GM18502 (cell line): Measurements from ENCODE around the gene ROPN1L.

Experiments
- ATAC-seq: cut with Tn5 transposase; IDR thresholded peaks from one replicate; pipeline ENCODE4 v1.9.1; 2021; ENCODE audit warnings: mild to moderate bottlenecking; ENCODE audit not compliant: unreplicated experiment, poor library complexity

Gene ROPN1L

DNA sequence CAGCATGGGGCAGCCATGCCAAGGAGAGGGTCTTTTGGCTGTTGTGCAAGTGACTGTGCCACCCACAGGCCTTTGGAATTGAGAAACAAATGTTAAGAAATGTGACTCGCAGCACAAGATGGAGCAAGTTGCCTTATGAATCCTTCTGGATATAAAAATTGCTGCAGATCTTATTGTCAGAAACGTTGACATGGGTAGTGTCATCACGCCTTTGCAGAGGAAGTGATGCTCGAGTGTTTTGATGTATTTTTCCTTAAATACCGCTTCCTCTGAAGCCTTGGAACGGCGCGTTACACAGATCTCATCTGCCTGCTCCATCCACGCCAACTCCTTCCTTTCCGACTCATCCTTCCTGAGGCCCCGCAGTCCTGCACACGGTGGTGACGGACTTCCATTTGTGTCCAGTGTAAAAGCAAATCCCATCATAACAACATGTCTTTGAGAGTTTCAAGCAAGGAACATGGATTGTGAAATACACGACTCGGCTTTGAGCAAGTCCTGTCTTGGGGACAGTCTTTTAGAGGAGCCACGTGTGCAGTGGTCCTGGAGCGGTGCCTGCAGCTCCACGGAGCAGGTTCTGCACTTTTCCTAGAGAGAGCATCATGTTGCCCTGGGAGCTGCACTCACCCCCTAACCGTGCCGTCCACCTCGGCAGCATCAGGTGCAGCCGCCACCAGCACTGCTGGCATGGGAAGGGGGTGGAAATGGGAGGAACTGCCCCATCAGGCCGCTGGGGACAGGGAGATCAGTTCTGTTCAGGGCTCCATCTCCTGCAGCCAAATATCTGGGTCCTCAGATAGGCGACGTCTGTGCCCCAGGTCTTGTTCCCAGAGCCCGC lies 15.1 kb downstream of the ROPN1L start:
- ATAC-seq: no peak

DNA sequence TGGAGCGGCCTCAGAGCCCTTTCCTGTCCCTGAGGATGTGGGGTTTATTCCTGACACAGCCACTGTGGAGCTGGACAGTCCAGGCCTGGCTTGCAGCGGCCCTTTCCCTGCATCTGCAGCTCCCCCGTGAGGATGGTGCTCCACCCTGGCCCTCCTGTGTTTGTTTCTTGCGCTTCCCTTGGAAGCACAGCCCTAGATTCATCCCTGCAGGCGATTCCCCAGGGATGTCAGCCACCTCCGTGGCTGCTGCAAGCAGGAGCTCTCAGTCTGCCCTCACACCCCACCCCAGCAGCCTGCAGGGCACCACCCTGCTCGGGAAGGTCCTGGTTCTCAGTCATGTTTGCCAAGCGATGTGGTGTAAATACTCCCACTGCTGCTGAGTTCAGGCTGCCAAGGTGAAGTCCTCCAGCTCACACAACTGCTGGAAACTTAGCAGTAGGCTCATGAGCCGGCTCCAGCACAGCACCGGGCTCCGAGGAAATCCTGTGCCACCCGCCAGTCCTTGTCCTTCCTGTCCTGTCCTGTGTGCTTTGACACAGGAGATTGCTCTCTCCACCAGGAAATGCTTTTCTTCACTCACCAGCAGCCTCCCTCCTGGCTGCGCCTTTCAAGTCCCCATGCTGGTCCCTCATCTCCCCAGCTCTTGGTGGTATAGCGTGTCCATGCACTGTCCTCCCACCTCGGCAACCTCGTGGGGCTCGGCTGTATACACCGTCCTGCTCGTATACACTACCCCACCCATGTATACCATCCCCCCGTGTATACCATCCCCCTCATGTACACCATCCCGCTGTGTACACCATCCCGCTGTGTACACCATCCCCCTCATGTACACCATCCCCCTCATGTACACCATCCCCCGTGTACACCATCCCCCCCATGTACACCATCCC lies 16.2 kb downstream of the ROPN1L start:
- ATAC-seq: no peak

DNA sequence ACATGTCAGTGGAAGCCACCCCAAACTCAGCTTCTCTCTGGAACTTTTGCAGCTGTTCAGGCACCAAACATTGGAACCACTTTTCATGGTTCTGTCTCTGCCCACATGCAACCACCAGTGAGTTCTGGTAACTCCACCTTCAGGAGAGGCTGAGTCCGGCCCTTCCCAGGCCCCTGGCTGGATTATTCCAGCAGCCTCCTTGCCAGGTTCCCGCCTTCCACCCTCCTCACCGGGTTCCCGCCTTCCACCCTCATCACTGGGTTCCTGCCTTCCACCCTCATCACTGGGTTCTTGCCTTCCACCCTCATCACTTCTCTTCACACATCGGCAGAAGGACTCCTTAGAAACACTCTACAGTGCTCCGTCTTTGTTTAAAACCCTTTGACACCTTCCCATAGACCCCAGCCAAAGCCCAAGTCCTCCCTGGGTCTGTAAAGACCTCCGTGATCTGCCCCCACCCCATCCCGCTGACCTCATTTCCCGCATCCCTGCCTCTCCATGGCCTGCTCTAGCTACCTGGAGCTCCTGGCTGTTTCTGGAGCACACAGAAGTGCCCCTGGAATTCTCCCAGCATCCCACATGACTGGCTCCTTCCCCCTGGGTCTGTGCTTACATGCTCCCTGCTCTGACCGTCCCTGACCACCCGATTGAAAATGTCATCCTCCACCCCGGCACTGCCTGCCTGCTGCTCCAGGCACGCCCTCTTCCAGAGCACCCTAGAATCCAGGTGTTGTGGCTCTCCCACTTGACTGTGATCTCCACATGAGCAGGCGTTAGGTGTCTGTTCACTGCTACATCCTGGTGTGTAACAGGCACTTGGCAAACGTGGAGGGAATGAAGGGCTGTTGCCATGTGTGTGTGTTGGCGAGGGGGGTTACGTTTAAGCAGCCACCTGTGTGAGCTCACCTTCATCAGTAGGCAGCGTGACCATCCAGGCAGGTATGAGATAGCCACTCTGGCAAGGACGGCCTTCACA lies 17.7 kb downstream of the ROPN1L start:
- ATAC-seq: no peak

DNA sequence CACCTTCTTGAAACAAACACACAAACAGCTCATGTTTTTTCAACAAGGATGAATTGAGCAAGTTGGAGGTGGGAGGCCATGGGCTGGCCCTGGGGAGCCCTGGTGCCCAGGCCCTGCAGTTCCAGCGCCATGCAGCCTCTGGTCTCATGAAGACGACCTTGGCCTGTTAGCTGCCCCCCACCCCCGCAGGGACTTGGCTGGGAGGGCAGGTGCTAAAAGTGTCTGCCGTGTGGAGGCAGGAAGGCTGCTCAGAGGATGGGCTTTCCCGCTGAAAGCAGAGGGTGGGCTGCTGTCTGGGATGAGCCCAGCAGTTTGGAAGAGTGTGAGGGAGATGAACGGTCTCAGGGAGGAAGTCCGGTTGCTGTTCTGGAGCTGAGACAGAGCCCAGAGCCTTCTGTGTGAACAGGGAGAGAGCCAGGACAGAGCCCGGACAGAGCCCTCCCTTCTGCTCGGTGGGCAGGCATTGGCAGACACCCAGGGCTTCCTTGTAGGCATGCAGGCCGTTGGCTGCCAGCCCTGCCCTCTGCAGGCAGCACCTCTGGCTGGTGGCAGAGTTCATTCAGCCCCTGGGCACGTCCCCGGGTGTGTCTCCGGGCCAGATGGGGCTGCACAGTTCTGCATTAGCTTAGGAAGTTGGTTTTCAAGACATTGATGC lies 18.7 kb downstream of the ROPN1L start:
- no peak for ATAC-seq

DNA sequence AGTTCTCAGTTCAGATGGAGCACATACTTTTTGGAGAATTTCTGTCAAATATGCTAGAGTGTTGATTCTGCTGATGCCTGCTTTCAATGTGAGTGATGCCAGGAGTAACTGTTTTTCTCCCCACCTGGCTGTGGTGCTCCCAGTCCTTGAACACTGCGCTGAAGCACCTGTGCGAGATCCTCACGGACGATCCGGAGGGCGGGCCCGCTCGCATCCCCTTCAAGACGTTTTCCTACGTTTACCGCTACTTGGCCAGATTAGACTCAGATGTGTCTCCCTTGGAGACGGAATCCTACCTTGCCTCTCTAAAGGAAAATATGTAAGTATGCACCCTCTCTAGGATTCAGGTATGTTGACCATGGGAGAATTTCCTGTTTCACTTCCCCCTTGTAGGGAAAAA lies 19.4 kb downstream of the ROPN1L start:
- no peak for ATAC-seq

DNA sequence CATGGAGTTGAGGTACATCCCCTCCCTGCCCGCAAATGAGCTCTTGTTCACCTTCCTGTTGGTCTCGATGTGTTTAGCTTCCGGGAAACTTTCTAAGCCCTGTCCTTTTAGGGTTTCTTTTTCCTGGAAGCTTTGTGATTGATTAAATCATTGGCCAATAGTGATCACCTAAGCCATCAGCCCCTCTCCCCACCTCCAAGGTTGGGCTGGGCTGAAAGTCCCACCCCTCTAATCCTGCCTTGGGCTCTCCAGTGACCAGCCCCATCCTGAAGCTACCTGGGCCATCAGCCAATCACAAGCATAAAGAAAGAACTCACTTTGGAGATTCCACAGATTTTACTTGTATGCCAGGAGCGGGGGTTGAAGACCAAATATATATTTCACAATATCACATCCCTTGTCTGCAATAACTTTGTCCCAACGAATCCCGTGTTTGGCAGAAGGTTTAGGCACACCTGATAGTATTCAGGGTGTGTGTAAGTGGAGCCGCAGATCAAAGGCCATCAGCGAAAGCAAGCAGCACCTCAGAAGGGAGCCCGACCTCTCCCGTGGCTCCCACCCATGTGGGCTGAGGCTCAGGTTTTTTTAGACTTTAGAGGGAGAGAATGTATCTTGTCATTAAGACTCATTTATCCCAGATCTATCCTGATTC lies 20.4 kb downstream of the ROPN1L start:
- no peak for ATAC-seq

DNA sequence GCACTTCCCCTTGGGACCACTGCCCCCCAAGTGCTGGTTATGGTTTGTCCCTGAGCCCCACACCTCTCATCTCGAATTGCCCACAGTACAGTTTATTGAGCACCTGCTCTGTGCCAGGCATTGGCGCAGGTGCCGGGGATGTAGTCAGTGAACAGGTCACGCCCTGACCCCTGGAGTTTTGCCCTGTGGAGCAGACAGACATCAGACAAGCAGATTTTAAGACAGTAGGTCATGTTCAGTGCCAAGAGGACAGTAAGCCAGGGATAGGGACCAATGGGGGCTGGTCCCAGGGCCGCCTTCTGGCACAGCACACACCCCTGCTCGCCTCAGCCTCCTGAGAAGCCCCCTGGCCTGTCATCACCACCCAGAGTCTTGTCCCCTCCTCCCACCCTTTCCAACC lies 21.9 kb downstream of the ROPN1L start:
- no peak for ATAC-seq

DNA sequence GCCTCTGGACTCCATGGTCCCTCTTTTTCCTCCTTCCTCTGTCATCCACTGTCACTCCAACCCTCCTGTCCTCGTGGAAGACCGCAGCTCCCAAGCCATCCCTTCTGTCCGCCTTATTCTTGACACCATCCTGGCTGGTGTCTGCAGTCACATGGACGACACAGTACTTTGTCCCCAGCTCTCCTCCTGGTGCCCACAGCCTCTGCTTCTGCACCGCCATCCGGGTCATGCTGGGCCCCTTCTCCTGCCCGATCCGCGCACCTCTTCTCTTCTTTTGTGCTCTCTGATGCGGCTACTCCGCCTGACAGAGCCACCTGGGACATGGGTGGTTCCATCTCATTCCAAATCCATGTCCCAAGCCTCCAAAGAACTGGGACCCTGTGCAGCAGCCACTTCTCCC lies 22.5 kb downstream of the ROPN1L start:
- no peak for ATAC-seq

DNA sequence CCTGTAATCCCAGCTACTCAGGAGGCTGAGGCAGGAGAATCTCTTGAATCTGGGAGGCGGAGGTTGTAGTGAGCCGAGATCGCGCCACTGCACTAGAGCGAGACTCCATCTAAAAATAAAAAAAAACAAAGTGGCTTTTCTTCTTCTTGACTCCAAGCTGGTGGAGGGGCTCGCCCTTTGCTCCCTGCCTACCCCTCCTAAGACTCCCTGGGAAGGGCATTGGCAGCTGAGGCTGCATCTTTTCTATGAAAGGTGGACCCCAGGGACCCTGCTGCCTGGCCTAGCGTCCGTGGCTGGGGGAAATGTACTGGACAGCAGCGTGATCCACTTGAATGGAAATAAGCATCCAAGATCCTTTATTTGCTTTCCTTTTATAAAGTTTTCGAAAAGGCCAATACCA lies 24.0 kb downstream of the ROPN1L start:
- no peak for ATAC-seq

DNA sequence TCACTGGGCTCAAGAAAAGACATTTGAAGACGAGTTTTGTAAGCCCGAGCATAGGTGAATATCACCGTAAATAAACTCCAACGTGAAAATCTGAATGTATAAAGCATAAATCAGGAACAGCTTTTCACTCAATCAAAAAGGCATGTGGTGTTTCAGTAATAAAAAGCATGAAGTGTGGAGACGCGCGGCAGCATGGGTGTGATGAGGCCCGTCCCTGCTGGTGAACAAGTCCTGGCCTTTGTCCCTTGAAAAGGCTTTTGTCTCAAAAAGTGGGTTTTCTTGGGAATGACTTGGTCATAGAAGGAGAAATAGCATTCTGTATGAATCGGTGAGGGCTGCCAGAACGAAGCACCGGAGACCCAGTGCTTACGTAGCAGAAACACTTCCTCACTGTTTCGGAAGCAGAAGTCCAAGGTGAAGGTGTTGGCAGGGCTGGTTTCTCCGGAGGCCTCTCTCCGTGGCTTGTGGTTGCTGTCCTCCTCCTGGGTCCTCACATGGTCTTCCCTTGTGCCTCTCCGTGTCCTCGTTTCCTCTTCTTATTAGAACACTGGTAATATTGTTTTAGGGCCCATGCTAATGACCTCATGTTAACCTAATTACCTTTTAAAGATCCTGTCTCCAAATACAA lies 24.9 kb downstream of the ROPN1L start:
- ATAC-seq: no peak

DNA sequence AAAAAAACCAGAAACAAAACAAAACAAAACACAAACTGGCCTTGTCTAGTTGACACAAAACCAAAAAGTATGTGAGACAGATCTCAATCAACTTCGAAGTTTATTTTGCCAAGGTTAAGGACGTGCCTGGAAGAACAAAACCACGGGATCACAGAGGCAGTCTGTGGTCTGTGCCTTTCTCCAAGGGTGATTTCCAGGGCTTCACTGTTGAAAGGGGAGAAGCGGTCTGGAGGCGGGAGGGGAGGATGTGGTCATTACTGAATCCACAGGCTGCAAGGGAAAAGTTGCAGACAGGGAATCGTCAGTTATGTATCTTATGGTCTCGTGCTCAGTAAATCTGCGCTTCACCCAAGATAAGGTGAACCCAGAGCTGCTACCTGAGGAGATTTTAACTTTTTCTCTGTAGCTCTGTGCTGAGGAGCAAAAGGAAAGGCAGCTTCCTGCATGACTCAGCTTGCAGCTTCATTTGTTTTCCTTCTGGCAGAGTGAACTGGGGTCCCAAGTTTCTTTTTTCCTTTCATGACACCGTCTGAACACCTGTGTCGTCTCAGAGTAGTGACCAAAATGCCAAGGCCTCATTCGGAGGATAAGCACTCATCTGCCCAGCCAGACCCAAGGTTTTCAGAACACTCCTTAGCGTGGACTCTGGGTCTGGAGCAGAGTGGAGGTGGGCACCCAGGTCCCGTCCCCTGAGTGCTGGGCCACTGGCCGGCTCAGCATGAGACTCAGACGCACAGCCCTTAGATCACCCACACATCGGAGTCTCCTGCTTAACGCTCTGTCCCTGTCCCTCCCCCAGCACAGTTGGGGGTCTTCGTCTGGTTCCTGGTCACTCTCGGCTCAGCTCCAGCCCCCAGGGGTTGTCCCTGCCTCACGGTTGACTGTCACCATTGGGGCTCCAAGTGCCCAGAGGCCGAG lies 25.9 kb downstream of the ROPN1L start:
- ATAC-seq: no peak

DNA sequence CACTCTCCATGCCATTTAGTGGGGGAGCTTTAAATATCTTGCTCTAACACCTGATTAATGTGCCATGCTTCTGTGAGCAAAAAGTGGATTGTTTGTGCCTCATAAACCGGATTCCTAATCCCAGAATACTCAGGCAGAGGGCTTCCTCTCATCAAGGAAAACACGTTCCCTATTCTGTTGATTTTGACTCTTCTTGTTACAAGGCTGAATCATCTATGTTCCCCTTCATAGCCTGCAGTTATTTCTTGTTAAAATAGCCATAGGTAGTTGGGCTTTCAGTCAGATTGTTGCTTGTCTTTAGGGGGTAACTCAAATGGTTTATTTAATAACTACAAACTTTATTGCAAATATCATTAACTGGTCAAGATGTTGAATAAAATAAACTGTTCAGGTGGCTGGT lies 26.6 kb downstream of the ROPN1L start:
- no peak for ATAC-seq

DNA sequence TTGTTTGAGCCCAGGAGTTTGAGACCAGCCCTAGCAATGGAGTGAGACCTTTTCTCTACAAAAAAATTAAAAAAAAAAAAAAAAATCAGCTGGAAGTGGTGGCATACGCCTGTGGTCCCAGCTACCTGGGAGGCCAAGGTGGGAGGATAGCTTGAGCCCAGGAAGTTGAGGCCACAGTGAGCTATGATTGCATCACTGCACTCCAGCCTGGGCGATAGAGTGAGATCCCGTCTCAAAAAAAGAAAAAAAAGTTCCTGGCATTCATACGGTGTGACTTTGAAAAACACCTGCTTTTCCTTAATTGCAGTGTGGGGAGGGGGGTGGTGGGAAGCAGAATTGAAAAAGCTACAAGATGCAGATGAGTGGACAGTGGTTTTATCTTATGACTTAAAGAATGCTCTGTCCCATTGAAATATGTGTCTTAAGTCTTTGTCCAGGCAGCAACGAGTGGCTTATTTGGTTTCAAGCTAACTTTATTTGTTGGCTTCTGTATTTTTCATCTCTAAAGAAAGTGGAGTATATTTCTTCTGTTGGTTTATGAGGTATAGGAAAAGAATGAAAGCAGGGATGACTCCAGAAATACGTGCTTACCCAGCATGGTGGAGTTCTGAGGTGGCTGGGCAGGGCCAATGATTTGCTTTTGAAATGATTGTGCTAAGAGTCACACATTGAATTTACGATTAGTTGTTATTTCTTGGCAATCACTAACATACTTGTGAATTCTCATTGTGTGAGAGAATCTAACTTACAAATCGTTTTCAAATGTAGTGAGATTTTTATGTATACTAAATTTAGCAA lies 27.8 kb downstream of the ROPN1L start:
- ATAC-seq: no peak

DNA sequence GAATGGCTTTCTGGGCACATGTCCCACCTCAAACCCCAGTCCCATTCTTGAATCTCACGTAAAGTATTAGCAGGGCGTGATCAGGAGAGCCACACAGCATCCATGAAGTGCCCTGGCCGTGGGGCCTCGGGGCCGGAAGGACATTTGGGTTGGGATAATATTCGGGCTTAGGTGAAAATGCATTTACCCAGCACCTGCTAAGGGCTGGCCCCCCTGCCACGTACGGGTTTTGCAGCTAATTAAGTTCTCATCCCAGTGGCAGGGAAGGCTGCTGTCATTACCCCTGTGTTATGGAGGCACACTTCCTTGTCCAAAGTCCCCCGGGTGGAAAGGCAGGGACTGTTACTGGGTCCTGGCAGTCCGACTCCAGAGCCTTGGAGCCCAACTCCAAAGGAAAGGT lies 29.0 kb downstream of the ROPN1L start:
- ATAC-seq: no peak

DNA sequence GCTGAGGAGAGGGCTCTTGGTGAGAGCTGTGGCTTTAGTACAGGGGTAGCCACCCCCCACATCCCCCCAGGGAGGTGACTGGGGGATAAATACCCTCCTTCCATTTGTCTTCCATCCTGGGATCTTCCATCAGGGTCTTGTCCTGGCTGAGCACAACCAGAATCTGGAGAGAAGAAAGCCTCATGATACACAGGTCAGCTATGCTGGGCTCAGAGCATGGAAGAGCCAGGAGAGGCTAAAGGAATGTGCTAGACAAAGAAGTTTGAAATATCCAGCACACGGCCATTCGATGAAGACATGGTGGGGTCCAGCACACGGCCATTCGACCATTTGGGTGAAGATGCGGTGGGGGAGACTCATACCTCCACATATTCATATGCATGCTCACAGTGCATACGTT lies 30.0 kb downstream of the ROPN1L start:
- no peak for ATAC-seq

DNA sequence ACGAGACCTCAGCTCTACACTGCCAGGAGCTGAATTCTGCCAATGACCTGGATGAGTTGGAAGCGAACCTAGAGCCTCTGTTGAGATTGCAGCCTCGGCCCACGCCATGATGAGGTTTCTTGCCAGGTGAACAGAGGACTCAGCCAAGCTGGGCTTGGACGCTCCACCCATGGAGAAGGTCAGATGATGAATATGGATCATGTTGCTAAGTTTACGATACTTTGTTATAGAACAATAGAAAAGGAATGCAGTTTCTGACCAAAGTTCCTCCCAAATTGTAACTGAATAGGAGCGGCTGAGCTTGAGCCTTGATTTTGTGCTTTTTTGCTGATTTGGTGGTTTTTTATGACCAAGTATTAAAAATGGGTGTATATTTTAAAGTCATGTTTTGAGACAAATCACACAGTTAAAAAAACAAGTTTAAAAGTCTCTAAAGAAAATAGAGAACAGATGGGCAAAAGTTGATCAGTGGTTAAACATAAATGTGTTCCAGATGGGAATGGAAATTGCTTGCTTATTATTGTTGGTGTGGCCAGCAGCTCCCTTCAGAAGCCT lies 32.9 kb downstream of the ROPN1L start:
- no peak for ATAC-seq
